Glutamatergic neuron (in vitro differentiated cells): Measurements from ENCODE around the gene NAV3. TPM values are rescaled to one million over a fixed set of nuclear protein-coding genes. Genes with fewer than 3 reads are reported as not detected.

Experiments
- DNase-seq: peaks from one replicate; pipeline ENCODE4 v3.0.0; 2022
- H3K27ac Mint-ChIP-seq: one replicate; pipeline ENCODE4 v1.8.0; 2020; ENCODE audit warnings: mild to moderate bottlenecking, mixed read lengths, inconsistent platforms; ENCODE audit not compliant: unreplicated experiment
- H3K27me3 Mint-ChIP-seq: one replicate; pipeline ENCODE4 v1.8.0; 2020; ENCODE audit warnings: mild to moderate bottlenecking, moderate library complexity, mixed read lengths, inconsistent platforms; ENCODE audit not compliant: unreplicated experiment
- H3K36me3 Mint-ChIP-seq: one replicate; pipeline ENCODE4 v1.8.0; 2020; ENCODE audit warnings: mild to moderate bottlenecking, mixed read lengths, inconsistent platforms; ENCODE audit not compliant: unreplicated experiment
- H3K4me1 Mint-ChIP-seq: one replicate; pipeline ENCODE4 v1.8.0; 2020; ENCODE audit warnings: mild to moderate bottlenecking, low read depth, mixed read lengths, inconsistent platforms; ENCODE audit not compliant: unreplicated experiment
- H3K4me3 Mint-ChIP-seq: one replicate; pipeline ENCODE4 v1.8.0; 2020; ENCODE audit warnings: mild to moderate bottlenecking, mixed read lengths, inconsistent platforms; ENCODE audit not compliant: unreplicated experiment
- H3K9me3 Mint-ChIP-seq: one replicate; pipeline ENCODE4 v1.8.0; 2020; ENCODE audit warnings: mild to moderate bottlenecking, moderate library complexity, mixed read lengths, inconsistent platforms; ENCODE audit not compliant: unreplicated experiment
- CTCF ChIP-seq: fragments of 200-600 bp; sonication (generic); IDR thresholded peaks from one replicate; pipeline ENCODE4 v1.5.0; 2021; ENCODE audit not compliant: partially characterized antibody, unreplicated experiment
- total RNA-seq: library from RNA; stranded (reverse); fragmentation: NEBNext Ultra II Directional; extraction: Animal tissue kit (Norgen Biotek cat#: 25700); gene quantifications from one replicate; pipeline ENCODE4 v1.2.1, GENCODE V29; 2021; ENCODE audit not compliant: unreplicated experiment

The NAV3 gene
- total RNA-seq, 1 donor from 2014 or later, result 13.6 TPM

- Mint-ChIP-seq H3K4me3 (no peak overlapping the region), H3K27ac (no peak overlapping the region), H3K36me3 (peaks cover 10% of the 10 kb centered on the region), H3K27me3 (peaks cover 3% of the 10 kb centered on the region), H3K4me1 (no peaks in the 10 kb centered on the region), H3K9me3 (peaks cover 4% of the 10 kb centered on the region)
- DNase-seq, result no peak
- TF ChIP-seq CTCF, result no peak
These were observed 287.3 kb downstream of the NAV3 start for GRCh38 chr12:78118036-78118435.

GRCh38 chr12:78118486-78118885, 287.8 kb downstream of the NAV3 start:
- Mint-ChIP-seq H3K27ac (no peak overlapping the region), H3K27me3 (peaks cover 3% of the 10 kb centered on the region), H3K4me1 (no peaks in the 10 kb centered on the region), H3K9me3 (peaks cover 4% of the 10 kb centered on the region), H3K4me3 (no peak overlapping the region), H3K36me3 (peaks cover 10% of the 10 kb centered on the region)
- TF ChIP-seq CTCF, result no peak
- no peak for DNase-seq

GRCh38 chr12:78119351-78119918, 288.7 kb downstream of the NAV3 start:
- no peak overlapping the region for H3K4me3 Mint-ChIP-seq
- peaks cover under 1% of the 10 kb centered on the region for H3K9me3 Mint-ChIP-seq

GRCh38 chr12:78120306-78120705, 289.6 kb downstream of the NAV3 start:
- Mint-ChIP-seq H3K4me3 (no peak overlapping the region), H3K27ac (no peak overlapping the region), H3K36me3 (no peaks in the 10 kb centered on the region), H3K27me3 (peaks cover 3% of the 10 kb centered on the region), H3K9me3 (no peaks in the 10 kb centered on the region), H3K4me1 (no peaks in the 10 kb centered on the region)
- DNase-seq, result no peak
- TF ChIP-seq CTCF, result no peak

More at GRCh38 chr12:78119351-78119918, 288.7 kb downstream of the NAV3 start:
- H3K27me3 Mint-ChIP-seq, result peaks cover 3% of the 10 kb centered on the region
- peaks cover 1% of the 10 kb centered on the region for H3K36me3 Mint-ChIP-seq
- TF ChIP-seq CTCF, result no peak
- DNase-seq, result no peak
- H3K27ac Mint-ChIP-seq, result no peak overlapping the region
- no peaks in the 10 kb centered on the region for H3K4me1 Mint-ChIP-seq

GRCh38 chr12:78120866-78121560, 290.3 kb downstream of the NAV3 start:
- no peak overlapping the region for H3K4me3 Mint-ChIP-seq
- no peak for DNase-seq
- no peak for TF ChIP-seq CTCF
- H3K36me3 Mint-ChIP-seq, result no peaks in the 10 kb centered on the region
- H3K27me3 Mint-ChIP-seq, result peaks cover 3% of the 10 kb centered on the region
- no peak overlapping the region for H3K27ac Mint-ChIP-seq
- H3K4me1 Mint-ChIP-seq, result no peaks in the 10 kb centered on the region
- no peaks in the 10 kb centered on the region for H3K9me3 Mint-ChIP-seq
